Measurements from ENCODE around the gene OCA2. TPM values are rescaled to one million over a fixed set of nuclear protein-coding genes. Genes with fewer than 3 reads are reported as not detected.

OCA2 gene
- total RNA-seq, 1 experiment from 2014 or later = 0.09 TPM

- TF ChIP-seq EZH2 (IDR thresholded peaks at IDR 0.05; ENCODE audit: borderline replicate concordance, low read depth, low read length, poor library complexity, severe bottlenecking) = no peak
- TF ChIP-seq, protein P1, sequence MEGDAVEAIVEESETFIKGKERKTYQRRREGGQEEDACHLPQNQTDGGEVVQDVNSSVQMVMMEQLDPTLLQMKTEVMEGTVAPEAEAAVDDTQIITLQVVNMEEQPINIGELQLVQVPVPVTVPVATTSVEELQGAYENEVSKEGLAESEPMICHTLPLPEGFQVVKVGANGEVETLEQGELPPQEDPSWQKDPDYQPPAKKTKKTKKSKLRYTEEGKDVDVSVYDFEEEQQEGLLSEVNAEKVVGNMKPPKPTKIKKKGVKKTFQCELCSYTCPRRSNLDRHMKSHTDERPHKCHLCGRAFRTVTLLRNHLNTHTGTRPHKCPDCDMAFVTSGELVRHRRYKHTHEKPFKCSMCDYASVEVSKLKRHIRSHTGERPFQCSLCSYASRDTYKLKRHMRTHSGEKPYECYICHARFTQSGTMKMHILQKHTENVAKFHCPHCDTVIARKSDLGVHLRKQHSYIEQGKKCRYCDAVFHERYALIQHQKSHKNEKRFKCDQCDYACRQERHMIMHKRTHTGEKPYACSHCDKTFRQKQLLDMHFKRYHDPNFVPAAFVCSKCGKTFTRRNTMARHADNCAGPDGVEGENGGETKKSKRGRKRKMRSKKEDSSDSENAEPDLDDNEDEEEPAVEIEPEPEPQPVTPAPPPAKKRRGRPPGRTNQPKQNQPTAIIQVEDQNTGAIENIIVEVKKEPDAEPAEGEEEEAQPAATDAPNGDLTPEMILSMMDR (conservative IDR thresholded peaks at IDR 0.05; ENCODE audit: low read depth, low read length) = no peak
- no peaks in the 10 kb centered on the region for H3K36me3 ChIP-seq (ENCODE audit: insufficient read depth, low read length, poor library complexity, severe bottlenecking)
- ChIA-PET CTCF (no interaction called here), POLR2A (ENCODE audit: low non-redundant PET) (no interaction called here)
- H3K9me3 ChIP-seq (ENCODE audit: low read depth, low read length, poor library complexity, severe bottlenecking) = peaks cover 10% of the 10 kb centered on the region
- H3K4me1 ChIP-seq (ENCODE audit: insufficient read depth, low read length, poor library complexity, severe bottlenecking) = no peaks in the 10 kb centered on the region
- no peak overlapping the region for H3K4me3 ChIP-seq (ENCODE audit: low read depth, low read length, poor library complexity, severe bottlenecking)
- DNase-seq (ENCODE audit: low spot score) = no peak
- no TSS peak for BruUV-seq (replicated peaks)
- H3K27me3 ChIP-seq (replicated peaks; ENCODE audit: insufficient read depth, low read depth, low read length, poor library complexity) = no peaks in the 10 kb centered on the region
- intact Hi-C loops (cut with micrococcal nuclease; ENCODE audit: unreplicated experiment) = no loop called here
- no peak overlapping the region for H3K27ac ChIP-seq (ENCODE audit: low read depth, low read length, poor library complexity, severe bottlenecking)
These were observed 125.2 kb downstream of the OCA2 start for GRCh38 chr15:27973886-27974285.

DNA sequence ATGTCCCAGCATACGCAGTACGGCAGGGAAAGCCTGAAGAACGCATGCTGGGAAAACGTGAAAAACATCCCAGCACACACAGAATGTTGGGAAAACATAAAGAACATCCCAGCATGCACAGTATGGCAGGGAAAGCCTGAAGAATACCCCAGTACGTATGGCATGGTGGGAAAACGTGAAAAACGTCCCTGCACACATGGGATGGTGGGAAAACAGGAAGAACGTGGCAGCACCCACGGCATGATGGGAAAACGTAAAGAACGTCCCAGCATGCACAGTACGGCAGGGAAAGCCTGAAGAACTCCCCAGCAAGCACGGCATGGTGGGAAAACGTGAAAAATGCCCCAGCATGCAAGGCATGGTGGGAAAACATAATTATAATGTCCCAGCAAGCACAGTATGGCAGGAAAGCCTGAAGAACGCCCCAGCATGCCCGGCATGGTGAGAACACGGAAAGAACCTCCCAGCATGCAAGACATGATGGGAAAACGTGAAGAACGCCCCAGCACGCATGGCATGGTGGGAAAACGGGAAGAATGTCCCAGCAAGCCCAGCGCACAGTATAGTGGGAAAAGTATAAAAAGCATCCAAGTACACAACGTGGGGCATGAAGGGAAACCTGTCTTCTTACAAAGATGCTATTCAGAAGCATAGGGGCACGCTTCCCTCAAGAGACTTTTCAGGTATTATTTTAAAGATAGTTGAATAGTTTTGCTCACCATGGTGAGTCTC lies 128.3 kb downstream of the OCA2 start:
- POLR2A ChIA-PET (ENCODE audit: low non-redundant PET) = no interaction called here
- H3K4me1 ChIP-seq (ENCODE audit: insufficient read depth, low read length, poor library complexity, severe bottlenecking) = no peaks in the 10 kb centered on the region

DNA sequence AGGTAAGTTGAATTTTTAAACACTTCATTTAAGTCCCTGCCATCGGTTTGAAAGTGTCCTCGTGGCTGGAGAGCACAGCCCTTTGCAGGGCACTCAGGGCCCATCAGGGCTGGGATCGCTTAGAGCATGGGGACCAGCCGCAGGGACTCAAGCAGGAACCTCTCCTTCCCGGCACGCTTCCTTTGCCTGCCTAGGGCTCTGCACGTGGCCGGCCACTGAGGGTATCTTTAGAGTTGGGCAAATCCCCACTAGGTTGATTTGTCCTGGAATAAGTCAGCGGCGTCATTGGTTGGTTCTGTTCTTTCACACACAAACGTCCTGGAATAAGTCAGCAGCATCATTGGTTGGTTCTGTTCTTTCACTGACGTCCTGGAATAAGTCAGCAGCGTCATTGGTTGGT lies 131.6 kb downstream of the OCA2 start:
- Histone ChIP-seq H3K36me3 (ENCODE audit: insufficient read depth, low read length, poor library complexity, severe bottlenecking) (no peaks in the 10 kb centered on the region), H3K9me3 (ENCODE audit: low read depth, low read length, poor library complexity, severe bottlenecking) (peaks cover 5% of the 10 kb centered on the region), H3K27me3 (replicated peaks; ENCODE audit: insufficient read depth, low read depth, low read length, poor library complexity) (no peaks in the 10 kb centered on the region), H3K27ac (ENCODE audit: low read depth, low read length, poor library complexity, severe bottlenecking) (no peak overlapping the region), H3K4me3 (ENCODE audit: low read depth, low read length, poor library complexity, severe bottlenecking) (no peak overlapping the region), H3K4me1 (ENCODE audit: insufficient read depth, low read length, poor library complexity, severe bottlenecking) (no peaks in the 10 kb centered on the region)
- no peak for DNase-seq (ENCODE audit: low spot score)
- ChIA-PET POLR2A (ENCODE audit: low non-redundant PET) (no interaction called here), CTCF (no interaction called here)
- no TSS peak for BruUV-seq (replicated peaks)
- no peak for TF ChIP-seq EZH2 (IDR thresholded peaks at IDR 0.05; ENCODE audit: borderline replicate concordance, low read depth, low read length, poor library complexity, severe bottlenecking)
- TF ChIP-seq, protein P1 (conservative IDR thresholded peaks at IDR 0.05; ENCODE audit: low read depth, low read length) = no peak
- intact Hi-C loops (cut with micrococcal nuclease; ENCODE audit: unreplicated experiment) = no loop called here

More for the DNA sequence above, 128.3 kb downstream of the OCA2 start:
- BruUV-seq (replicated peaks) = no TSS peak
- Histone ChIP-seq H3K9me3 (ENCODE audit: low read depth, low read length, poor library complexity, severe bottlenecking) (peaks cover 10% of the 10 kb centered on the region), H3K27ac (ENCODE audit: low read depth, low read length, poor library complexity, severe bottlenecking) (no peak overlapping the region), H3K36me3 (ENCODE audit: insufficient read depth, low read length, poor library complexity, severe bottlenecking) (no peaks in the 10 kb centered on the region), H3K4me3 (ENCODE audit: low read depth, low read length, poor library complexity, severe bottlenecking) (no peak overlapping the region), H3K27me3 (replicated peaks; ENCODE audit: insufficient read depth, low read depth, low read length, poor library complexity) (no peaks in the 10 kb centered on the region)
- TF ChIP-seq EZH2 (IDR thresholded peaks at IDR 0.05; ENCODE audit: borderline replicate concordance, low read depth, low read length, poor library complexity, severe bottlenecking) = no peak
- TF ChIP-seq, protein P1 (conservative IDR thresholded peaks at IDR 0.05; ENCODE audit: low read depth, low read length) = no peak
- intact Hi-C loops (cut with micrococcal nuclease; ENCODE audit: unreplicated experiment) = no loop called here
- CTCF ChIA-PET = no interaction called here
- DNase-seq (ENCODE audit: low spot score) = no peak
